Transverse colon (tissue), 3 donors: ENCODE results near the gene RSAD1.

Source experiments
- CTCF ChIP-seq, 5 experiments: fragments of 200-600 bp in 3 of 5; fragments of 450-650 bp in 2 of 5; sonication (generic) in 3 of 5; IDR thresholded peaks; 1 replicate in 2 of 5; 2 replicates in 3 of 5; pipeline ENCODE4 v1.5.1; 2016 to 2017; ENCODE audit warnings: antibody characterized with exemption in 5 of 5, inconsistent platforms in 3 of 5, mild to moderate bottlenecking in 2 of 5, moderate library complexity in 1 of 5
- EP300 ChIP-seq: sonication (generic); formaldehyde crosslinking; IDR thresholded peaks from one replicate; pipeline ENCODE4 v1.6.1; 2017; ENCODE audit warnings: antibody characterized with exemption, low read depth

GRCh38 chr17:50493744-50494143 is 15.1 kb downstream of the RSAD1 start:
- TF ChIP-seq CTCF (IDR thresholded peaks at IDR 0.05), result no peak
- TF ChIP-seq EP300, result no peak
